GM18951 (cell line): ENCODE measurements around the gene RRAS2.

Experiments used
- POLR2A ChIP-seq: IDR thresholded peaks from 4 replicates; pipeline ENCODE4 v1.6.1; 2011; ENCODE audit warnings: mild to moderate bottlenecking; ENCODE audit not compliant: insufficient read length, insufficient read depth; ENCODE audit errors: extremely low read depth
- in situ Hi-C: fragments of 300-500 bp; cut with MboI; formaldehyde crosslinking; loops from one replicate; pipeline ENCODE4 v1.12.0; 2022; ENCODE audit warnings: low sequenced_read_pairs, mixed read lengths, inconsistent platforms; ENCODE audit not compliant: unreplicated experiment

Gene RRAS2

DNA sequence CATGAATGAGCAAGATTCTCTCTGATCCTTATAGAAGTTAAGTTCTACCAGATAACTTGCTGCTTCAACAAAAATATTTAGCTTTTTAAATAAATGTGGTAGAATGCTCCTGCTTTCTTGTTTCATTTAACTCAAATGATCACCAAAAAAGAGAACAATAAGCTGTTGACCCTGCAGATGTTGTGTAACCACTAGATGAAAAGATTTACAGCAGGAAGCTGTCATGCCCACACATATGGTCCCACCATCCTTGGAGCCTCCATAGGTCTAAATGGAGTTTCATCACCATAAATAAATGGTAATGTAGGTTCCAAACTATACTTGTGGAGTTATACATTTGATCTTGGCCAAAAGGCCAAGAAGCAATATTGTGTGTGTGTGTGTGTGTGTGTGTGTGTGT is 118.8 kb downstream of the RRAS2 start:
- no peak for TF ChIP-seq POLR2A
- in situ Hi-C loops: no loop called here

DNA sequence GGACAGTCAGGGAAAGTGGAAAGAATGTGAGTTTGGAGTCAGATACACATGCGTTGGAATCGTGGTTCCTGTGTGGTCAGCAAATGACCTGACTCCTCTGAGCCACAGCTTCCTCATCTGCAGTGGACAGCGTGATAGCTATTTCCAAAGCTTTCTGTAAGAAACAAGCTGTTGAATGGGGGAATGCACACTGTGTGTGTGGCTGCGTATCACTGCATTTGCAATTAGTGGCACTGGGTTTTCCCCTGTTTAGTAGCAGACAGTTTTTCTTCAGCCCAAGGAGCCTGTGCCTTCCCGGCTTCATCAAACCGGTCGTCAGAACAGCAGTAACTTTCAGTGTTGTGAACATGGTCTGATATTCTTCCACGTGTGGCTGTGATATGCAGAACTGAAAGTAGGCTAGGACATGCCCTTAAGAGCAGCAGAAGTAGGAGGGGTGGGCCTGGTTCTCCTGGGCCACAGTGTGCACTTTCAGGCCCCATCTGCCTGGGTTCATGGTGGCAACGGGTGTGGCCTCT is 121.5 kb downstream of the RRAS2 start:
- no peak for TF ChIP-seq POLR2A
- in situ Hi-C loops: no loop called here

GRCh38 chr11:14235701-14236100 is 123.3 kb downstream of the RRAS2 start:
- in situ Hi-C loops: no loop called here
- no peak for TF ChIP-seq POLR2A

GRCh38 chr11:14234446-14234845 is 124.5 kb downstream of the RRAS2 start:
- no peak for TF ChIP-seq POLR2A
- in situ Hi-C loops: no loop called here

DNA sequence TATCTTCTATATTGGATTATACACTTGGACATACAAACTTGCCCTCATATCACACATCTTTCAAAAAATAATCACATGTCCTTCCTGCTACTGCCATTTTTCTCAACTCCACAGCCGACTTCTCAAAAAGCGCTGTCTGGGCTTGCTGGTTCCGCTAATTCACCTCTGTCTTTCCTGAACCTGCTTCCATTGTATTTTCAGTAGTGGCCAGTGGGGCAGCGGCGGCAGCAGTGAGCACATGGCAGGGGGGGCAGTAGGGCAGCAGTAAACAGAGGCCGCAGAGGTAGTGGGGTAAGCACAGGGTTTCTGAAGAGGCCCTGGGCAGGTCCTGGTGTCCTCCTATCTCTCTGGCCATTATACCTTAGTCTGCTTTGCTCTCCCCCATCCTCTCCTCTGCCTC is 126.3 kb downstream of the RRAS2 start:
- in situ Hi-C loops: no loop called here
- no peak for TF ChIP-seq POLR2A

- no peak for TF ChIP-seq POLR2A
- in situ Hi-C loops: no loop called here
Measured at GRCh38 chr11:14230407-14230806, 128.6 kb downstream of the RRAS2 start.

DNA sequence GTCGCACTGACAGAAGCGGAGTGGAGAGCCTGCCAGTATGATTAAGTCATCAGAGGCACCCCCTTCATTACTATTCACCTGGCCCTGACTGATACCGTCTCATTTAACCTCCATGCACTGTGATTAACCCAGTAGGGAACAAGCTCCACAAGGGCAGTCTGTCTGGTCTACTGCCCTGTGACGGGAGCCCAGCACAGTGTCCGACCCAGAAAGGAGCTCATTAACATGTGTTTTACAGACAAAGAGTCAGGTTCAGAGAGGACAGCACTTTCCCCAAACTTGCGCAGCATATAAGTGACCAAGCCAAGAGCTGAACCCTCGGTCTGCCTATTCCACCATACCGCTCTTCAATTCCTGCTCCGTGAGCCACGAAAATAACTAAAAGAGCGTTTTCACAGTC is 129.5 kb downstream of the RRAS2 start:
- in situ Hi-C loops: no loop called here
- TF ChIP-seq POLR2A: no peak

- in situ Hi-C loops: no loop called here
- TF ChIP-seq POLR2A: no peak
Measured at GRCh38 chr11:14228356-14228755, 130.6 kb downstream of the RRAS2 start.
